Hematopoietic multipotent progenitor cell treated with erythropoietin and hydrocortisone succinate and interleukin-3 and kit ligand, for 17 days (in vitro differentiated cells): ENCODE data around the gene SMO.
"Not testable (repeated sequence)": the region's sequence is repeated elsewhere in the genome, so short reads cannot be mapped to it uniquely, and the experiment has no call there.

ENCODE experiments used
- DNase-seq: peaks from one replicate; pipeline ENCODE4 v3.0.0-alpha.2; 2015; ENCODE audit warnings: low spot score

The SMO gene

DNA sequence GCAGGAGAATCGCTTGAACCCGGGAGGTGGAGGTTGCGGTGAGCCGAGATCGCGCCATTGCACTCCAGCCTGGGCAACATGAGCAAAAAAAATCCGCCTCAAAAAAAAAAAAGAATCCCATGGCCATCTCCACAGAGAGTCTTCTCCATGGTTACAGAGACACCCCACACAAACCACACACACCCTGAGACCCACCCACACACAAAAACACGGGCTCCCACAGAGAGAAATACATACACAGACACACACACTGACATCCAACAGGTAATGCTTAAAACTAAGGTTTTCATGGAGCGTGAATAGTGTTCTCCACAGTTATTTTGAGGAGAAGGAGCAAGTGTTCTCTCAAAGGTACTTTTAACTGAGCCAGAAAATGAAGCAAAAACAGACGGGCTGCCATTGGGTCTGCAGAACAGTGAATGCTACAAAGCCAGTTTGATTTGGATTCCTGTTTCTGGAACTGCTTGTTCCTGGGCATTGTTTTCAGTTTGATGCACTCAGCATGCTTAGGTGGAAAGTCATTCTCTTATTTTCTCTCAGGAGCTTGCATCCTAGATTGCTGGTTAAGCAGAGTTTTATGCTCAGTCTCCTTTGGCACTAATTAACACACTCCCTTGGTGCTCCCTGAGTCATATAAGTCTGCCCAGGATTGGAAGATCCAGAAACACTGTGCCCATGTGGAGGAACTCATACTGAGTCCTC lies 51.8 kb downstream of the SMO start:
- no peak for DNase-seq

DNA sequence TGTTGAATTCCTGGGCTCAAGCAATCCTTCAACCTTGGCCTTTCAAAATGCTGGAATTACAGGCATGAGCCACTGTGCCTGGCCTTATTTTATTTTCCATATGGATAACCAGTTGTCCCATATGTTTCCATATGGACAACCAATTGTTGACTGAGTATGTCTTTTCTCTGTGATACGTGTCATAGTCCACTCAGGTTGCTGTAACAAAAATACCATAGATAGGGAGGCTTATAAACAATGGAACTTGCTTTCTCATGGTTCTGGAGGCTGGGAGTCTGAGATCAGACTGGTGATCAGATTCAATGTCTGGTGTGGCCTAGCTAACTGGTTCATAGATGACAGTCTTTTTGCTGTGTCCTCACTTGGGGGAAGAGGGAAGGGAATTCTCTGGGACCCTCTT lies 55.8 kb downstream of the SMO start:
- DNase-seq = no peak

DNA sequence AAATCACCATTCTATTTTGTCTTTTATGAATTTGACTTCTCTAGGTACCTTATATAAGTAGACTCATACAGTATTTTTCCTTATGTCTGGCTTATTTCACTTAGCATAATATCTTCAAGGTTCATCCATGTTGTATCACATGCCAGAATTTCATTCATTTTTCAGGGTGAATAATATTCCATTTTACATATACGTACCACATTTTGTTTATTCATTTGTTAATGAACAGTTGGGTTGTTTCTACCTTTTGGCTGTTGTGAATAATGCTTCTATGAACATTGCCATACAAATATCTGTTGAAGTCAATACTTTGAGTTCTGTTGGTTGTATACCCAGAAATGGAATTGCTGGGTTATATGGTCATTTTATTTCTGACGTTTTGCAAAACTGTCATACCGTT lies 57.1 kb downstream of the SMO start:
- no peak for DNase-seq

DNA sequence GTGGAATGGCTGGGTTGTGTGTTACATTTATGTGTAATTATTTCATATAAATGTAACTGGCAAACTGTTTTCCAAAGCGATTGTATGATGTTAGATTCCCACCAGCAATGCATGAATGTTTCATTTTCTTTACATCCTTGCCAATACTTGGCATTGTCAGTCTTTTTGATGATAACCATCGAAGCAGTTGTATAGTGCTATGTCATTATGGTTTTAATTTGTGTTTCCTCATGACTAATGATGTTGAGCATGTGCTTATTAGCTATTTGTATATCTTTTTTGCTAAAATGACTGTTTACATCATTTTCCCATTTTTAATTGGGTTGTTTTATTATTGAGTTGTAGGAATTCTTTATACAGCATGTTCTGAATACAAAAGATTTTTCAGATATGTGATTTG lies 58.7 kb downstream of the SMO start:
- no peak for DNase-seq

DNA sequence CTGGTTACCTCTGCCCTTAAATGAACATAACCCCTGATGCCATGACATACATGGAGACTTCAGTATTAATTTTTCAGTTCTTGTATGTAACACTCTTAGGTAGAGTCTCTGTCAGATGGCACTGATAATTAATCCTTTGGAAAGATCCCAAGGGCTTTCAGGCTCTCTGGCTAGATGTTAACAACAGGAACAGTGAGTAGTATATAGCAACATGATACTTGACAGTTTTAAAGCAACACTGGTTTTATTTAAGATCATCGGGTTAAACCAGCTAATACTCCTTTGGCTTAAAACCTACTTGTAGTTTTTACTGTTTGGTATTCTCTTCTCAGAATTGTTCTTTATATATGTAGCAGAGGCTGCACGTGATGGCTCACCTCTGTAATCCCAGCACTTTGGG lies 63.7 kb downstream of the SMO start:
- DNase-seq = no peak

DNA sequence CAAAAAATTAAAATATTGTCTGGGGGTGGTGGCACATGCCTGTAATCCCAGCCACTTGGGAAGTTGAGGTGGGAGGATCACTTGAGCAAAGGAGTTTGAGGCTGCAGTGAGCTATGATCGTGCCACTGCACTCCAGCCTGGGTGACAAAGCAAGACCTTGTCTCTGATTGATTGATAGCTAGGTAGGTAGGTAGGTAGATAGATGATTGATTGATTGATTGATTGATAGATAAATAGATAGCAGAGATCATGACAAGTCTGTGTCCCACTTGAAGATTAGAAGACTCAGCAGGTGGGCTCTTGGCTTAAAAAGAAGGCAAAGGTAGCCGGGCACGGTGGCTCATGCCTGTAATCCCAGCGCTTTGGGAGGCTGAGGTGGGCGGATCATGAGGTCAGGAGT lies 64.2 kb downstream of the SMO start:
- DNase-seq = not testable (repeated sequence)

DNA sequence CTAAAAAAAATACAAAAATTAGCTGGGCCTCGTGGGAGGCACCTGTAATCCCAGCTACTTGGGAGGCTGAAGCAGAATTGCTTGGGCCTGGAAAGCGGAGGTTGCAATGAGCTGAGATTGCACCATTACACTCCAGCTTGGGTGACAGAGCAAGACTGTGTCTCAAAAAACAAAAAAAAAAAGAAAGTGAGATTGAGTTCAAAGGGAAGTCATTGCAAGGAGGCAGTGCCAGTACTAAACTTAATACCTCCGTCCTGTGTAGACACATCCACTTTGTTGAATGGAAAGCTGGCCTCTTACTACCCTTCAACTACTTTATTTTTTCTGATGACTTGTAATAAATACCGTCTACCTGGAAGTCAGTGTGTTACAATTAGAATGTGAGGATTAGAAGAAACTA lies 67.4 kb downstream of the SMO start:
- no peak for DNase-seq

DNA sequence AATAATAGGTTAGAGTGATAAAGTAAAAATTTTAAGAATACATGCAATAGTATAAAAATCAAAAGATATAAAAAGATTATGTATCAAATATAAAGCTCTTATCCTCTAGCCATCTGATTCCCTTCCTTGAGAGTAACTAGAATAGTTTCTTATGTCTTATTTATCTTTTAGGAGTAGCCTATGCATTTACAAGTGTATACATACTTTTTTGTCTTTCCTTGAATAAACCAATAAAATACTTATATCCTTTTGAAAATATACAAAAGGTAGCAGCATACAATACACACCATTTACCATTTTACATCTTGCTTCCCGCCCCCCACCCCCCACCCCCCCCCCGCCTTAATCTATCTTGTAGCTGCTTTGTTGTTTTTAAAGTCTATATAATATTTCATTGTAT lies 67.8 kb downstream of the SMO start:
- DNase-seq = no peak

DNA sequence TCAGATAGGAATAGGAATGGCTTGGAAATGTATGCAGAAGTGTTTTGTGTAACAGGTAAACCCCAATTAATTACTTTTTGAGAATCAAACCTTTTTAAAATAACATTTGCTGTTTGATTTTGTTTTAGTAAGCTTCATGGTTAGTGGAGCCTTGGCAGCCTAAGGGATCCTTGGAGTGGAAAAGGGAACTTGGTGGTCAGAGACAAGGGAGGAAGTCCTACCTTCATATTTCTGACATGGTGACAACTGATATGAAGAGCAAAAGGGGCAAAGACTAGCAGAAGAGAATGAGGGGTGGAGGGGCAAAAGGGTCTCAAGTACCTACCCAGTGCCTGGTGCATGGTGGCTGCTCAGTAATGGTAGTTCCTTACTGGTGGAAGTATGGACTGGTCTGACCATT lies 68.7 kb downstream of the SMO start:
- DNase-seq = no peak

DNA sequence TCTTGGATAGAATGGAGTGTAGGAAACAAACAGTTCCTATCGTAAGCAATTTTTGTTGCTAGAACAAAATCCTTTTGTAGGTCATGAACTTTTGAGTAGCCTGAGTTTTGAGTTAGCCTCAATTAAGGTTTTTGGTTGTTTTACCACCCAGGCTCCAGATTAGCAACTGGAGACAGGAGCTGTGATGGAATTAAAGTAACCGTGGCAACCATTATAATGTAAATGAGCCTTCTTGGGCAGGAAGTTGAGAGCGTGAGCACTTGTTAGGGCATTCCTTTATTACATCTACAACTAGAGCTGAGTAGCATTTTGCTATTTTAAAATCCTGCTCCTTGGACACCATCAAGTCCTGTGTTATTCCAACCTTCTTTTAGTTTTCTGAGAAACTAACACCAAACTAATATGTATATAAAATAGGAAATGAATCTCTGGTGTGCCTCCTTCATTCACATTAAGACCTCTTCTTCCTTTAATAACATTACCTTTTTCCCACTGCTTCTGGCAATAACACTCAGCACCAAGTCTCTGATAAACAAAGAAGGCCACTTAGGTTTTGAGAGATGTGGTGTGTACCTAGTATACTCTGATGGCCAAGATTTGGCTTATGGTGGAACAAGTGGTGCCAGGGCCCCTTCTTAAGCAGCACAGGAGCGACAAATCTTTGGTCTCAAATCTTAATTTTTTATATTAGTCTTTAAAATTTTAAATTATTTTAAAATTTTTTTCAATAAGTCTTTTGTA lies 70.4 kb downstream of the SMO start:
- no peak for DNase-seq

DNA sequence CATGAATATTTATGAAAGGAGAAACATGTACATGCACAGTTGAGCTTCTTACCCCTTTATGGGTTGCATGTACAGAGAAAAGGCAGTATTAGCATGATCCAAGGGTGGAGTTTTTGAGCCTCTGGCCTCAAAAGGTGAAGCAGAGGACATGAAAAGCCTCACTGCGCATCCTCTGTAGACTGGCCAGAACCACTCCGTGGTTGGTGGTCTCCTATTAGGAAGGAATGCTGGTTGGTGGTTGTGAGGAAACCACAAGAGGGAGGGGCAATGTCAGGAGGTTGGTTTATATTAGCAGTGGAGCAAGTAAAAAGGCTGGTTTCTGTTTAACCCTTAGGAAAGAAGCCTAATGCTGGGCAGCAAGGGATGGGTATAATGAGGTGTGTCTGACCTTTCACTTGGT lies 73.9 kb downstream of the SMO start:
- no peak for DNase-seq
